Osteoblast (primary cell): Measurements from ENCODE around the gene CRAT. TPM values are rescaled to one million over a fixed set of nuclear protein-coding genes. Genes with fewer than 3 reads are reported as not detected.

ENCODE experiments used
- total RNA-seq: library from RNA; depleted of rRNA; stranded (reverse); fragments of >200 nt; gene quantifications from 2 replicates; pipeline ENCODE4 v1.2.3, GENCODE V29; 2012

CRAT gene
- total RNA-seq, 1 donor, result 79.6 TPM

Other genes starting within 250 kb of the CRAT start
- 3.3 and 4.7 TPM in 2 replicates for gene KYAT1, start 228.8 kb downstream of the CRAT start, total RNA-seq
- gene LRRC8A, start 228.7 kb downstream of the CRAT start, total RNA-seq, result 38.0 and 39.8 TPM in 2 replicates
- gene PHYHD1, start 189.8 kb downstream of the CRAT start, total RNA-seq, result 7.6 and 8.0 TPM in 2 replicates
- gene DOLK, start 163.2 kb downstream of the CRAT start, total RNA-seq, result 28.6 and 29.5 TPM in 2 replicates
- 28.9 and 30.0 TPM in 2 replicates for gene NUP188, start 163.1 kb downstream of the CRAT start, total RNA-seq
- 37.3 and 38.6 TPM in 2 replicates for gene SH3GLB2, start 82.5 kb downstream of the CRAT start, total RNA-seq
- 21.2 and 22.4 TPM in 2 replicates for gene MIGA2, start 74.2 kb downstream of the CRAT start, total RNA-seq
- 10.3 and 10.5 TPM in 2 replicates for gene DOLPP1, start 29.7 kb downstream of the CRAT start, total RNA-seq
- gene PTPA, start 622 bp upstream of the CRAT start, total RNA-seq, result 64.8 and 73.5 TPM in 2 replicates
- gene IER5L, start 67.5 kb upstream of the CRAT start, total RNA-seq, result 86.1 and 104 TPM in 2 replicates